ENCODE data around the gene TAF15. TPM values are rescaled to one million over a fixed set of nuclear protein-coding genes. Genes with fewer than 3 reads are reported as not detected.

The TAF15 gene
- total RNA-seq, 1 donor from 2014 or later = 180 TPM

- DNase-seq = no peak
- Mint-ChIP-seq H3K4me1 (ENCODE audit: low read depth, unreplicated experiment) (peaks cover 4% of the 10 kb centered on the region), H3K27ac (ENCODE audit: unreplicated experiment) (no peak overlapping the region), H3K9me3 (ENCODE audit: unreplicated experiment) (no peaks in the 10 kb centered on the region), H3K27me3 (ENCODE audit: unreplicated experiment) (peaks cover 3% of the 10 kb centered on the region), H3K4me3 (ENCODE audit: unreplicated experiment) (no peak overlapping the region), H3K36me3 (ENCODE audit: unreplicated experiment) (no peaks in the 10 kb centered on the region)
- TF ChIP-seq, protein P1, sequence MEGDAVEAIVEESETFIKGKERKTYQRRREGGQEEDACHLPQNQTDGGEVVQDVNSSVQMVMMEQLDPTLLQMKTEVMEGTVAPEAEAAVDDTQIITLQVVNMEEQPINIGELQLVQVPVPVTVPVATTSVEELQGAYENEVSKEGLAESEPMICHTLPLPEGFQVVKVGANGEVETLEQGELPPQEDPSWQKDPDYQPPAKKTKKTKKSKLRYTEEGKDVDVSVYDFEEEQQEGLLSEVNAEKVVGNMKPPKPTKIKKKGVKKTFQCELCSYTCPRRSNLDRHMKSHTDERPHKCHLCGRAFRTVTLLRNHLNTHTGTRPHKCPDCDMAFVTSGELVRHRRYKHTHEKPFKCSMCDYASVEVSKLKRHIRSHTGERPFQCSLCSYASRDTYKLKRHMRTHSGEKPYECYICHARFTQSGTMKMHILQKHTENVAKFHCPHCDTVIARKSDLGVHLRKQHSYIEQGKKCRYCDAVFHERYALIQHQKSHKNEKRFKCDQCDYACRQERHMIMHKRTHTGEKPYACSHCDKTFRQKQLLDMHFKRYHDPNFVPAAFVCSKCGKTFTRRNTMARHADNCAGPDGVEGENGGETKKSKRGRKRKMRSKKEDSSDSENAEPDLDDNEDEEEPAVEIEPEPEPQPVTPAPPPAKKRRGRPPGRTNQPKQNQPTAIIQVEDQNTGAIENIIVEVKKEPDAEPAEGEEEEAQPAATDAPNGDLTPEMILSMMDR (IDR thresholded peaks at IDR 0.05; ENCODE audit: partially characterized antibody, unreplicated experiment) = no peak
Measured at GRCh38 chr17:35889818-35890773, 80.8 kb downstream of the TAF15 start.

DNA sequence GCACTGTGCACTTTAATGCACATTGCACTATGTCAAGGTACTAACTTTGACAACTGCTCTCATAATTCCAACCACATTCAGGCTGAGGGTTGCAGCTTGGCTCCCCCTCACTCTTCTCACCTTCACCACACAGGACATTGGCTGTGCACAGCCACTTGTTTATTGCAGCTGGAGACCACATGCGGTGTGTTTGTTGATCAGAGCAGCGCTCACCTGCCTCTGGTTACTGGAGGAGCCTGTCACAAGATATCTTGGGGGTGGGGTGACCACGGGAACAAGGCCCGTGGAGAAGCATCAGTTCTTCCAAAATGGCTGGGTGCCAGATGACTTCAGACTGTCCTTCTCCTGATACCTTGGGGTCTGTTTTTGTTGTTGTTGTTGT is 81.5 kb downstream of the TAF15 start:
- no peaks in the 10 kb centered on the region for H3K36me3 Mint-ChIP-seq (ENCODE audit: unreplicated experiment)
- H3K4me3 Mint-ChIP-seq (ENCODE audit: unreplicated experiment) = no peak overlapping the region
- peaks cover 3% of the 10 kb centered on the region for H3K27me3 Mint-ChIP-seq (ENCODE audit: unreplicated experiment)
- no peak for DNase-seq
- no peaks in the 10 kb centered on the region for H3K9me3 Mint-ChIP-seq (ENCODE audit: unreplicated experiment)
- H3K4me1 Mint-ChIP-seq (ENCODE audit: low read depth, unreplicated experiment) = peaks cover 4% of the 10 kb centered on the region
- no peak overlapping the region for H3K27ac Mint-ChIP-seq (ENCODE audit: unreplicated experiment)
- TF ChIP-seq, protein P1 (IDR thresholded peaks at IDR 0.05; ENCODE audit: partially characterized antibody, unreplicated experiment) = no peak

DNA sequence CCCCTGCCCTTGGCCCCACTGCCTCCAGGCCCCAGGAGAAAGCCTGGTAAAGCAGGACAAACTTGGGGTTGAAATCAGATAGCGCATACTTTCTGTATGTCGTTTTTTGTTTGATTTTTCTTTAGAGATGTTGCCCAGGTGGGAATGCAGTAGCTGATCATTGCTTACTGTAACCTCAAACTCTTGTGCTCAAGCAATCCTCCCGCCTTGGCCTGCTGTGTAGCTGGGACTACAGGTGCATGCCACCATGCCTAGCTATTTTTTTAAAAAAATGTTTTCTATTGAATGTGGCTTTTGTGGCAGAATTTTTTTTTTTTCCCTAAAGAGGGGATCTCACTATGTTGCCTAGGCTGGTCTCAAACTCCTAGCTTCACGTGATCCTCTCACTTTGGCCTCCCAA is 82.0 kb downstream of the TAF15 start:
- Mint-ChIP-seq H3K4me1 (ENCODE audit: low read depth, unreplicated experiment) (peaks cover 4% of the 10 kb centered on the region), H3K36me3 (ENCODE audit: unreplicated experiment) (no peaks in the 10 kb centered on the region), H3K27ac (ENCODE audit: unreplicated experiment) (no peak overlapping the region), H3K9me3 (ENCODE audit: unreplicated experiment) (no peaks in the 10 kb centered on the region), H3K4me3 (ENCODE audit: unreplicated experiment) (no peak overlapping the region), H3K27me3 (ENCODE audit: unreplicated experiment) (peaks cover 3% of the 10 kb centered on the region)
- no peak for DNase-seq
- TF ChIP-seq, protein P1 (IDR thresholded peaks at IDR 0.05; ENCODE audit: partially characterized antibody, unreplicated experiment) = no peak

GRCh38 chr17:35892091-35893035 is 83.1 kb downstream of the TAF15 start:
- TF ChIP-seq, protein P1 (IDR thresholded peaks at IDR 0.05; ENCODE audit: partially characterized antibody, unreplicated experiment) = no peak
- no peaks in the 10 kb centered on the region for H3K36me3 Mint-ChIP-seq (ENCODE audit: unreplicated experiment)
- H3K27me3 Mint-ChIP-seq (ENCODE audit: unreplicated experiment) = no peaks in the 10 kb centered on the region
- no peak for DNase-seq
- H3K4me1 Mint-ChIP-seq (ENCODE audit: low read depth, unreplicated experiment) = peaks cover 4% of the 10 kb centered on the region
- no peak overlapping the region for H3K27ac Mint-ChIP-seq (ENCODE audit: unreplicated experiment)
- no peak overlapping the region for H3K4me3 Mint-ChIP-seq (ENCODE audit: unreplicated experiment)
- no peaks in the 10 kb centered on the region for H3K9me3 Mint-ChIP-seq (ENCODE audit: unreplicated experiment)

Data from glutamatergic neuron (in vitro differentiated cells).